HG03196 (cell line): ENCODE measurements around the gene DGCR2.
"Not testable (repeated sequence)": the region's sequence is repeated elsewhere in the genome, so short reads cannot be mapped to it uniquely, and the experiment has no call there.

ENCODE experiments used
- ATAC-seq: cut with Tn5 transposase; IDR thresholded peaks from one replicate; pipeline ENCODE4 v1.9.1; 2021; ENCODE audit not compliant: unreplicated experiment

Gene DGCR2

DNA sequence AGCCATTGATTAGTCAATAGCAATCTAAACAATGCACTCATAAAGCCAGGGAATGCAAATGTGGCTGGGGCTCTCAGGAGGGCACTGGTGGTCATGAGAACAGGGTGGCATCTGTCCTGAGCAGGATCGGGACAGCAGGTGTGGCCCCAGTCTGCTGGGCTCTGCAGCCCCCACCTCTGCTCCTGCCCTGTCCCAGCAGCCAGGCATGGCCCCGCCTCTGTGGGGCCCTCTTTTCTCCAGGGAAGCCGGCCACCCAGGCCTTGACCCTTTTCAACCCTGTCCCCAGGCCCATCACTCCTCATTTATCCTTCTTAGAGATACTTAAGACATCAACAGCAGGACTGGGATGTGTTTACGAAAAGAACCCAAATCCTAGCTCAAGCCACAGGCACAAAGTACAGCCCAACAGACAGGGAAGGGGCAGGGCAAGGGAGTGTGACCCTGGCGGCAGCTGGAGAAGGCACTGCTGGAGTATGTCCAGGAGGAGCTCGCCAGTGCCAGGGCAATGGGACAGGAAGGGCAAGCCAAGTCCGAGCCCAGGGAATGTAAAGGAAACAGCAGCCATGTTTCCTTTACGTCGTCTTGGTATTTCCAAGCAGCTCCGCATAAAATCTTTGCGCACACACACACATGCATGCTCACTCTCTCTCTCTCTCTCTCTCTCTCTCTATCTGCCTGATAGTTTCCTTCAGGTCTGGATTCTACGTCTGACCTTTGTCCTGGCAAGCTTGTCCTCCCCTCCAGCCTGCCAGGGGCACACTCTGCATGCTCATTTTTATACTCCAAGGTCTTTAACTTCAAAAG lies 59.9 kb downstream of the DGCR2 start:
- no peak for ATAC-seq

DNA sequence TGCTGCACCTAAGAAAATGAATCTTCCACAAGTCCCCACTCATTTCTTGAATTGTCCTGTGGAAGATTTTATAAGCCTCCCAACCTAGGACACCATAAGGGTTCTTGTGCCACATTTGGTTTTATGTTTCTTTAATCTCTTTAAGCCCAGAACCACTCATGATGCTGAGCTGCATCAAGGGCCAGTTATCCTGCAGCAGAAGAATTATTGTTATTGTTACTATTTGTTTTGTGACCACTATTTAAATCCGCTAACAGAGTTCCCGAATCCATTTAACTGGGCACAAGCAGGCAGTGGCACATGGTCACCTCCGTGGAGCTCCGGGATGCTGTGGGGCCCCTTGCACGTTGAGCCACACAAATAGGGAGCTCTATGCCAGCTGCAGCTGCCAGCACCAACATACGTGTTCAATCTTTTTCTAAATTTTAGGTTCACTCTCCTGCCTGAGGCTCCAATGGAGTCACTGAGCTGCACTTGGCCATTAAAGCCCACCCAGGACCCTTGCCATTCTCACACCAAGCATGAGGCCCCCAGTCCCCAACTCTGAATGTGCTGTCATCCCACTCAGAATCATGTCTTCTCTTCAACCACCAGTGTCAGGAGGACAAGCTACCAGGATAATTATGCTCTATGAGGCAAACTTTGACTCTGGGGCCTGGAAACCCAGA lies 60.6 kb downstream of the DGCR2 start:
- ATAC-seq = no peak

DNA sequence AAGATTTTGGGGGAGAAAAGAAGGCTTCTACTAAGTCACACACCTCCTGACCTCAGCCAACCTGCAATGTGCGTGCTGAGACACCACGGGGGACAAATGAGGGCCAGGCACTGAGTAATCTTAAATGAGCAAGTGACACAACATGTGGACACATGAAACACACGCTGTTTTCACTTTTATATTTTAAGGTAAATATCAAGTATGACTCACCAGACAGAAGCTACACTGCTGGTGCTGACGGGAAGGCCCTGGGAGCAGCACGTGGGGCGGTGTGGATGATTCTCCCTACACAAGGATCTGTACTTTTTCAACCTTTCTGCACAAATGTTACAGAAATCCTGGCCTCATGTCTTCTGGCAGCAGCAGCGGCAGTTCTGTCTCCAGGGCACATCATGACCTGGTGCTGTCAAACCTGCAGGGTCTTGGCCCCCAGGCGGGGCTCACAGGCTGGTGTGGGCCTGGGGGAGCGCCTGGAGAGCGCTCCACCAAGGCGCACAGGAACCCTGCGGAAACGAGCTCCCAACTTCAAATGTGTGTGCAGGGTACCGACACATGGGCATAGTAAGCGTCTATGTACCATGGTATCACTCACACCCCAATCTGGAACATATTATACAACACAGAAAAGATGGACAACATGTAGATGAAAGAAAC lies 61.7 kb downstream of the DGCR2 start:
- no peak for ATAC-seq

DNA sequence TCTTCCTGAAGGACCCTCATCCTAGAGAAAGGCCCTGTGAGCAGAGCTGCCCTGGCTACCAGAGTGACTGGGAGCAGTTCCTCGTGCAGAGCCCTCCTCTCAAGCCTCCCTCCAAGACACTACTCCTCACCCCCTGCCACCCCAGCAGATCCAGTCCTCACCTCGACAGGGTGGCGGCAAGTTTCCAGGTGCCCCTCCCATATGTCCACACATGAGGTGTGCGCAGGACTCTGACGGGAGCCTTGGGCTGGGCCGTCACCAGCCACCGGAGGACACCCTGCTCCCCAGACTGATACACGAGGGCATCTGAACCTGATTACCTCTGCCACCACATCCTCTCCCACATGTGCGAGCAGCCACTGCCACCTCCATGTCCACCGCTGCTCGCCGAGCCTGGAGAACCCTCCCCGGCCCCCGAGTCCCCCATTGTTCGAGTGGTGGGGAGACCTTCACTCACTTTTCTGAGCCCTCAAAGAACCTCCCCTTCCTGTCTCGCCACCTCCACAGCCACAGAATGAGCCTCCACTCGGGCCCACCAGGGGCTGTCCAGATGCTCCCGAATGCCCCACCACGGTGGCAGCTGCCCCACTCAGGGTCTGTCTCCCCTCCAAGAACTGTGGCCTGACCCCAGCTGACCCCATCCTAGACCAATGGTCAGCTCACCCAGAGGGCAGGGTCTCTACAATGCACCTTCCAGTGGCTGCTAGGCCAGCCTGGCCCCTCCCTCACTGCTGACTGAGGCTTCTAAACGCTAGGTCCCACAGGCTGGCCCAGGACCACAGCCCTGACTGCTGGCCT lies 62.5 kb downstream of the DGCR2 start:
- ATAC-seq = no peak

DNA sequence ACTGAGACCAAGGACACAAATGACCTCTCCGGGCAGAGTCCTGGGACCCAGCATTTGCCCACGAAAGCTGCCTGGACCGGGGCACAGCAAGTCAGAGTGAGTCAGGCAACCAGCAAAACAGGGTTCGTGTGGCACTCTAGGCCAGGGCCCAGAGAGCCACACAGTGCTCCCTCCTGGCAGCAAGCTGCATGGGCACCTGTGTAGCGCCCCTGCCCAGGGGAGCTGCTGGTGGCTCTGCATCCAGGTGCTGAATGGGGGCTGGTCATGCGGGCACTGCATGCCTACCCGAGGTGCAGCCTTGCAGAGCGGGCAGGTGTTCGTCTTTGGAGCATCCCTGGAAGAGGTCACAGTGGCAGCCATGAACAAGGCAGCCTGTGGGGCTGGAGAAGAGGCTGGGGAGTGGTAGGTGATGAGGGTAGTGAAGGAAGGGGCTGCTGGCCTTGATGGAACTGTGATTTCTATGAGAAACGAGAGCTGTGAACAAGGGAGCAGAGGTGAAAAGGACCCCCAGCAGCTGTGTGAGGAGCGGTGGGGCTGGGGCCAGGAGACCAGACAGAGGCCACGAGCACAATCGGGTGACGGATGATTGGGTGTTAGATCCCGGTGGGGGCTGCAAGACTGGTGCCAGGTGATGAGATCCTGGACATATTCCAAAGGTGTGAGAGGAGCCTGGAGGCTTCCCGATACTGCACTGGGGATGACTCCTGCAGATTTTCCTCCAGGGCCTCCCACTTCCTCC lies 63.3 kb downstream of the DGCR2 start:
- no peak for ATAC-seq

DNA sequence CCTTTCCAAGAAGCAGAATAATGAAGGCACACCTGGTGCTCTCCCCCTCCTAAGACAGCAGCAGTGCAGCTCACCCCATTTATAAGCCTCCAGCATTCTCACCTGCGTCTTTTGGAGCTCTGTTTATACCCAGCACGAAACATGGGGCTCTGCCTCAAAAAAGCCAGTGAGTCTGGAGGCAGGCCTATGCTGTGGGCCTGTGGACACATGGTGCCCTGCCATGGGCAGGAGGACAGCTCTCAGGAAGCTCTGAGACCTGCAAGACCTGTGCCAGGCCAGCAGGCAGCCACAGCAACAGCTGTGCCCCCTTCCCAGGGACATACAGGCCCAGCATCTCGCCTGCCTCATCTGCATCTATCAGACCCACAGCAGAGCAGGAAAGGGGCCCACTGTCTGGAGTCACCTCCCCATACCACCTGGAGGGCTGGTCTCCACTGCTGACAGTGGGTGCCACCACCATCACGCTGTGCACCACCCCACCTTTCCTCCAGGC lies 64.2 kb downstream of the DGCR2 start:
- ATAC-seq = no peak

DNA sequence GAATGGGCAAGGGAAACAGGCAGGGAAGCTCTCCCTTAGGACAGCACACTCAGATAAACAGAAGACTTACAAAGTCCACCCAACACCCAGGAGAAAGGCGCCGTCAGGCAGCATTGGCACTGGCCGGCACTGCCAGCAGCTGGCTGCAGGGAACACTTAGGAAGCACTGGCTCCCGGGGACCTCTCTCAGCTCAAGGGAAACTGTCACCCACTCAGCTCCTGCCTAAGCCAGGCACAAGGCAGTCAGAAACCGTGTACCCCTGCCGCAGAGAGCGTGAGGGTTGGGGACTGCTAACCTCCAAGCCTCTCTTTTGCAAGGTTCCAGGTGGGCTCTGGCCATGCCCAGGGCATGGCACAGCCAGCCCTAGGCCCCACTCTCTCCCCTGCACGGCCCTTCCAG lies 64.7 kb downstream of the DGCR2 start:
- ATAC-seq = no peak

DNA sequence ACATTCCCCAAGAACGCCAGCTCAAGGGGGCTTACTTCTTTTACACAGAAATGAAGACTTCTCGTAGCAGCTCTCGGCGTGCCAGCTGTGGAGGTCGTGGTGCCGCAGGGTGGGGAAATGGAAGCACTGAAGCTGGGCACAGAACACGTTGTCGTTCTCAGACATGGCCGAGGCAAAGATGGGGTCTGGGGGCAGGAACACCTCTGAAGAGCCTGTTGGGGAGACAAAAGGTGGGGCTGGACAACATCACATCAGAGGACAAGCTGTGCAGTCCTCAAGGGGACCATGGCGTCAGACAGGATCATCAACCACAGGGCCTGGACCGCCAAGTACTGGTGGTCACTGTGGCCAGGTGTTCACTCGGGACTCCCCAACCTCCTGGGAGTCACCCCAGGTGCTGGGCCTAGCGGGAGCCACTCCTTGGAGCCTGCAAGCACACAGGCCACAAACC lies 65.2 kb downstream of the DGCR2 start:
- no peak for ATAC-seq

DNA sequence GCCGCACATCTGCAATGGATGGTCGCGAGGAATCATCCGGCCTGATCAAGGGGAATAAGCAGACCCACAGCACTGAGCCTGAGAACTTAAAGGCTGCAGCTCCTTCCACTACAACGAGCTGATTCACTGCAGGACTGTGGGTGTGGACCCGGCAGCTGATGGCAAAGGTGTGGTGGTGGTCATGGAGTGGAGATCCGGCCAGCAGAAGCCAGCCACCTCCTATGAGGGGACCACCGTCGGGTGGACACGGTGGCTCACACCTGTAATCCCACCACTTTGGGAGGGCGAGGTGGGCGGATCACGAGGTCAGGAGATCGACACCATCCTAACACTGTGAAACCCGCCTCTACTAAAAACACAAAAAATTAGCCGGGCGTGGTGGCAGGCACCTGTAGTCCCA lies 66.4 kb downstream of the DGCR2 start:
- ATAC-seq = no peak

DNA sequence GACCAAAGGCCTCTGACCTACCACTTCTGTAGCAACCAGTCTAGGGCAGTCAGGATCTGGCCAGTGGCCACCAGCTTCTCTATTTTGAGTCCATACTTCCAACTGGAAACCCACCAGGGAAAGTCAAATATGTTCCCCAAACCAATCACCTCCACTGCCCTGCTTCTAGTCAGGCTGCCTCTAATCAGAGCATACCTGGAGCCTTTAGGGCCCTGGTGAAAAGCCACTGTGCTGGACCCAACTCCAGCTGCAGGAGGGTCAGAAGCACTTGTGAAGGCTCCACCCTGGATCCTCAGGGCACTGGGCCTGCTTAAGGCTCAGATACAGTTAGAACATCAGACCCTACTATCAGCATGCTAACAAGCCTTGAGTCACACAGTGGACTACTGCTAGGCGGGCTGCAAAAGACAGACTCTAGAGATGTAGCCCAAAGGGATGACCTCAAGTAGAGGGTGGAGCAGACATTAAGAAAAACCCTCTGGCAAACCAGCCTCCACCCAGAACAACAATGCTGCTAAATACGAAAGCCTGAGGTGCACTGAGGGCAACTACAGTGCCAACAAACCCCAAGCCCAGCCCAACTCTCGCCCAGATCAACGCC lies 69.2 kb downstream of the DGCR2 start:
- no peak for ATAC-seq

DNA sequence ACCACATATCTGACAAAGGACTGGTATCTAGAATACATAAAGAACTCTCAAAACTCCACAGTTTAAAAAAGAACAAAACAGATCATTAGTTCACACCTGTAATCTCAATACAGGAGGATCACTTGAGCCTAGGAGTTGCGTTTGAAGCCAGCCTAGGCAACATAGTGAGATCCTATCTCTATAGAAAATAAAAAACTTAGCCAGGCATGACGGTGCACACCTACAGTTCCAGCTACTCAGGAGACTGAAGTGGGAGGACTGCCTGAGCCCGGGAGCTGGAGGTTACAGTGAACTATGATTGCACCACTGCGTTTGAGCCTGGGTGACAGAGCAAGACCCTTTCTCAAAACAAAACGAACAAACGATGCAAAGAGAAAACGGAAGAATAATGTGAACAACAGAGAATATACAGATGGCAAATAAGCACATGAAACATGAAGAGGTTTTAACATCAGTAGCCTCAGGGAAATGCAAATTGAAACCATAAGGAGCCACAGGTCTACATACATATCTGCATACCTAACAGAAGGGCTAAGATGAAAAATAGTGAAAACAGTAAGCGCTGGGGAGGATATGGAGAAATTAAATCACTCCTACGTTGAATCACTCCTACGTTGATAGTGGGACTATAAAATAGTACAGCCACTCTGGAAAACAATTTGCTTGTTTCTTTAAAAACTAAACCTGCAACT lies 70.7 kb downstream of the DGCR2 start:
- ATAC-seq = no peak

DNA sequence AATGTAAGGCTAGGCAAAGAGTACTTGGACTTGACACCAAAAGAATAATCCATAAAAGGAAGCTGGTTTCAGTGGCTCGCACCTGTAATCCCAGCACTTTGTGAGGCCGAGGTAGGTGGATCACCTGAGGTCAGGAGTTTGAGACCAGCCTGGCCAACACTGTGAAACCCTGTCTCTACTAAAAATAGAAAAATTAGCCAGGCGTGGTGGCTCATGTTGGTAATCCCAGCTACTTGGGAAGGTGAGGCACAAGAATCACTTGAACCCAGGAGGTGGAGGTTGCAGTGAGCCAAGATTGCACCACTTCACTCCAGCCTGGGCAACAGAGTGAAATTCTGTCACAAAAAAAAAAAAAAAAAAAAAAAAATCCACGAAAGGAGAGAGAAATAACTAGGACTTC lies 71.4 kb downstream of the DGCR2 start:
- not testable (repeated sequence) for ATAC-seq

DNA sequence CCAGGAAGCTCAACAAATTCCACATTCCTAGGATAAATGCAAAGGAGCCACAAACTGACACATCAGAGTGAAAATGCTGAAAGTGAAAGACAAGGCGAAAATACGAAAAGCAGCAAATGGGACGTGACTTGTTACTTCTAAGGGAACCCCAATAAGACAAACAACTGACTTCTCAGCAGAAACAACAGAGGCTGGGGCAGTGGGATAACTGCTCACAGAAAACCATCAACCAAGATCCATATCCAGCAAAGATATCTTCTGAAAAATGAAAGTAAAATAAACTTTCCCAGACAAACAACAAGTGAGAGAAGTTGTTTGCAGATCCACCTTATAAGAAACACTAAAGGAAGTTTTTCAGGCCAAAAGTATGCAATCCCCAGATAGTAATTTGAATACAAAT lies 72.1 kb downstream of the DGCR2 start:
- no peak for ATAC-seq

DNA sequence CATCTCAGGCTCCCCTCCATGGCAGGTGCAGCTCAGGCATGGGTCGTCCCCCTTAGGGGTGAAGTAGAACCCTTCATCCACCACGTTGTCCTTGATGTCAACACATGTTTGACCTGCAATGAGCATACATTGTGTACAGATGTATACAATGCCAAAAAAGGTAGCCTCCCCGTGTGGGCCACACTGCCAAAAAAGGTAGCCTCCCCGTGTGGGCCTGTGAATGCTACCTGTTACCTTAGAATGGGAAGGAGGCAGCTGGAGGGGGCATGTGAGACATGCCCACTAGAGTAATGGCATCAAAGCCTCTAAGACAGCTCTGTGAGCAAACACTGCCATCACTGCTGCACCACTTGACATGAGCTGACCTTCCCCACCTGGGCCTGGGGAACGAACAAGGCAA lies 73.7 kb downstream of the DGCR2 start:
- no peak for ATAC-seq

DNA sequence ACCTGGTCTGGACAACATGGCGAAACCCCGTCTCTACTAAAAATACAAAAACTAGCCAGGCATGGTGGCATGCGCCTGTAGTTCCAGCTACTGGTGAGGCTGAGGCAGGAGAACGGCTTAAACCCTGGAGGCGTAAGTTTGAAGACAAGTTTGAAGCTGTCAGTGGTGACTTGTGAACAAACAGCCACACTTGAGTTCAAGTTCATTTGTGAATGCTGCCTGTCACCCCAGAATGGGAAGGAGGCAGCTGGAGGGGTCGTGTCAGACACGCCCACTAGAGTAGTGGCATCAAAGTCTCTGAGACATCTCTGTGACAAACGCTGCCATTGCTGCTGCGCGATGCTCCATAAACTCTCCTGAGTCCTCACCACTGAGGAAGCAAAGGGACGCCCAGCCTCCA lies 74.2 kb downstream of the DGCR2 start:
- no peak for ATAC-seq

DNA sequence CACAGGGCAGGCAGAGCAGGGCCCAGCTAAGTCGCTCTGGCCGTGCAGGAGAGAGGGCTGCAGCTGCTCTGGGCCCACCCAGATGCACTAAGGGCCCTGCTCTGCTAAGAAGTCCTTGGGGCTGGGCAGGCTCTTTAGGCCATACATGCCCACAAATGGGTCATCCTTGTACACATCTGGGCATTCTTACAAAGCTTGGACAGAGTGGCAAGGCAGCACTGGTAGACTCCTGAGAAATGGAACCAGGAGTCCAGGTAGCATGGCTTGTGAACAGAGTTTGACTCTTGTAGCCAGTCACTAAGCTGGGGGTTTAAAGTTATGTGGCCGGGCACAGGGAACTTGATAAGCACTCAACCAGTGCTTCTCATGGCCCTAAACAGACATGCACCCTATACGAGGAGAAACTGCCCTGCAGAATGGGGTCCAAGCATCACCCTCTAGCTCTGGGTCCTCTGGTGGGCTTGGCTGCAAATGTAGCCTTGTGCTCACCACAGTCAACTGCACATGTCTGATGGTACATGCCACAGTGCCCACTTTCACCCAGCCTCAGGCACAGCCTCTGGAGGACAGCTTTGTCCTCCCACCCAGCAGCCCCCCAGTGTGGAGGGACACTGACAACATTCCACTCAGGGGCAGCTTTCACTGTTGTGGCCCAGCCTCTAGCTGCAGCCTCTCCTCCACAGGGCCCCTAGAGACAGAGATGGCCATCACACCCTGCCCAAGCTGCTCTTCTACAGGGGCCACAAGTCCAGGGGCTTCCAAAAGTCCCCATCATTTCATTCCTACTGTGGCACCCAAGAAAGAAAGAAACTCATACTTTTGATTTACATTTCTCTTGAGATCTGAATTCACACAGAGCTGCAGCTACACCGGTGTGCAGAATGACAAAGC lies 75.2 kb downstream of the DGCR2 start:
- no peak for ATAC-seq

DNA sequence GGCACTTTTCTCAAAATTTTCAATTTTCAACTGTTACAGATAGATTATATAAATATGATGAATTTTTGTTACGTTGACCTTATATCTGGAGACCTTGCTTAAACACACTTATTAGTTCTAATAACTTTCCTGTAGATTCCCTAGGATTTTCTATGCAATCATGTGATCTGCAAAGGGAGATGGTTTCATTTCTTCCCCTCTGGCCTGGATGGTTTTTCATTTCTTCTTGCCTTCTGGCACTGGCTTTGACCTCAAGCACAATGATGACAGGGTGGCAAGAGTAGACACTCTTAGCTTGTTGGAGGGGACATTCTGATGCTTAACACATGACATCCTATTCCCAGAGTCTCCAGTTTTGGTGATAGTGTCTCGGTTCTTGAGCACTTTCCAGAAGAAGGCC lies 75.9 kb downstream of the DGCR2 start:
- ATAC-seq = no peak

DNA sequence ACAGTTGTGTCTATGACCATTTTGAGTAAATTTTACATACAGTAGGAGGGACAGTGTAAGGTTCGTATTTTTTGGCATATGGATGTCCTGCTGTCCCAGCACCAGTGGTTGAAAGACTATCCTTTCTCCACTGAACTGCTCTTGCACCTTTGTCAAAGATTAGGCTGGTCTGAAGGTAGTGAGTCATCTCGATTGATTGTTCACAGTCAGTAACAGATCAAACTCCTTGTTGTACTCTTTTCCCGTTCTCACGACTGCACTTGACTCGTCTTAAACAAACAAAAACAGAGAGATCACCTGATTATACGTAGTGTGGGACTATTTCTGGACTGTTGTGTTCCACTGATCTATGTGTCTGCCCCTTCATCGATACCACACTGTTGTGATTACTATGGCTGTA lies 77.1 kb downstream of the DGCR2 start:
- no peak for ATAC-seq
